Tibial artery (tissue), 4 donors: ENCODE measurements around the gene CAPN15.

Experiments
- DNase-seq, 2 donors: peaks; one replicate each; pipeline ENCODE4 v3.0.0-alpha.2; 2019
- H3K27ac ChIP-seq, 2 donors: fragments of 200-600 bp; sonication (generic) in 1 of 2; 1 replicate in 1 of 2; 2 replicates in 1 of 2; pipeline ENCODE4 v1.5.1; 2018 to 2019; ENCODE audit warnings: mild to moderate bottlenecking in 1 of 2
- H3K27me3 ChIP-seq, 2 donors: fragments of 200-600 bp; sonication (generic) in 1 of 2; one replicate each; pipeline versions ENCODE4 v1.5.1 to v1.6.0; 2016 to 2019
- H3K36me3 ChIP-seq, 3 donors: fragments of 200-600 bp; sonication (generic) in 2 of 3; one replicate each; pipeline ENCODE4 v1.5.1; 2016 to 2019; ENCODE audit warnings: mild to moderate bottlenecking in 2 of 3
- H3K4me1 ChIP-seq, 4 donors: fragments of 200-600 bp; sonication (generic) in 2 of 4; 1 replicate in 3 of 4; 2 replicates in 1 of 4; pipeline ENCODE4 v1.5.1; 2016 to 2019
- H3K4me3 ChIP-seq, 2 donors: fragments of 200-600 bp; sonication (generic) in 1 of 2; 1 replicate in 1 of 2; 2 replicates in 1 of 2; pipeline ENCODE4 v1.5.1; 2018 to 2019; ENCODE audit warnings: mild to moderate bottlenecking in 2 of 2
- H3K9me3 ChIP-seq, 3 donors: fragments of 200-600 bp; sonication (generic) in 1 of 3; one replicate each; pipeline ENCODE4 v1.5.1; 2016 to 2019
- CTCF ChIP-seq, 2 experiments: fragments of 200-600 bp in 1 of 2; fragments of 450-650 bp in 1 of 2; IDR thresholded peaks; one replicate each; pipeline ENCODE4 v1.5.1; 2017 to 2019; ENCODE audit warnings: antibody characterized with exemption in 2 of 2, mild to moderate bottlenecking in 1 of 2, moderate library complexity in 1 of 2
- intact Hi-C: fragments of 100-400 bp; cut with DNase I; formaldehyde crosslinking; loops from one replicate; pipeline ENCODE4 v1.15.0; 2023; ENCODE audit warnings: low total_unique reads

The CAPN15 gene

GRCh38 chr16:583815-584591 lies 56.5 kb downstream of the CAPN15 start:
- no peak overlapping the region for H3K4me3 ChIP-seq
- intact Hi-C loops: loop anchor here (10.0 kb wide), 1 partner anchor 51 kb away; the partner anchor contains the start of genes METTL26 and WFIKKN1
- no peak for TF ChIP-seq CTCF (IDR thresholded peaks at IDR 0.05)
- no peak for DNase-seq
- H3K27me3 ChIP-seq: peaks cover 0 to 5% of the 10 kb centered on the region in 2 donors
- H3K27ac ChIP-seq: no peak overlapping the region
- H3K4me1 ChIP-seq: peaks cover 0 to 32% (median 15%) of the 10 kb centered on the region in 4 donors
- H3K9me3 ChIP-seq: no peaks in the 10 kb centered on the region
- peaks cover 0 to 29% (median 5%) of the 10 kb centered on the region in 3 donors for H3K36me3 ChIP-seq

GRCh38 chr16:585351-585750 lies 57.8 kb downstream of the CAPN15 start:
- no peak overlapping the region for H3K27ac ChIP-seq

GRCh38 chr16:586047-586644 lies 58.6 kb downstream of the CAPN15 start:
- H3K4me1 ChIP-seq: peaks cover 0 to 40% (median 22%) of the 10 kb centered on the region in 4 donors
- no peak for TF ChIP-seq CTCF (IDR thresholded peaks at IDR 0.05)
- peaks cover 0 to 5% of the 10 kb centered on the region in 2 donors for H3K27me3 ChIP-seq
- H3K27ac ChIP-seq: no peak overlapping the region
- H3K9me3 ChIP-seq: no peaks in the 10 kb centered on the region
- peaks cover 0 to 14% (median 0%) of the 10 kb centered on the region in 3 donors for H3K36me3 ChIP-seq
- DNase-seq: no peak
- H3K4me3 ChIP-seq: no peak overlapping the region
- intact Hi-C loops: loop anchor here (10.0 kb wide), 1 partner anchor 49 kb away; the partner anchor contains the start of genes METTL26 and WFIKKN1

More at GRCh38 chr16:585351-585750, 57.8 kb downstream of the CAPN15 start:
- Histone ChIP-seq H3K4me3 (no peak overlapping the region), H3K27me3 (peaks cover 0 to 5% of the 10 kb centered on the region in 2 donors), H3K36me3 (peaks cover 0 to 22% (median 5%) of the 10 kb centered on the region in 3 donors), H3K9me3 (no peaks in the 10 kb centered on the region), H3K4me1 (peaks cover 0 to 32% (median 15%) of the 10 kb centered on the region in 4 donors)
- intact Hi-C loops: loop anchor here (10.0 kb wide), 1 partner anchor 49 kb away; the partner anchor contains the start of genes METTL26 and WFIKKN1
- no peak for TF ChIP-seq CTCF (IDR thresholded peaks at IDR 0.05)
- DNase-seq: no peak

GRCh38 chr16:586645-587590 lies 59.4 kb downstream of the CAPN15 start:
- no peak overlapping the region for H3K4me3 ChIP-seq
- peaks cover 0 to 48% (median 28%) of the 10 kb centered on the region in 4 donors for H3K4me1 ChIP-seq
- no peak for DNase-seq
- intact Hi-C loops: loop anchor here (10.0 kb wide), 1 partner anchor 48 kb away; the partner anchor contains the start of genes METTL26 and WFIKKN1
- H3K27me3 ChIP-seq: peaks cover 0 to 5% of the 10 kb centered on the region in 2 donors
- H3K27ac ChIP-seq: peak overlapping the region in 1 of 2 donors; percentile 87
- TF ChIP-seq CTCF (IDR thresholded peaks at IDR 0.05): no peak
- H3K36me3 ChIP-seq: peaks cover 0 to 13% (median 0%) of the 10 kb centered on the region in 3 donors
- H3K9me3 ChIP-seq: no peaks in the 10 kb centered on the region

- peak in 1 of 2 donors; percentile 79 for DNase-seq
- TF ChIP-seq CTCF (IDR thresholded peaks at IDR 0.05): no peak
- intact Hi-C loops: loop anchor here (10.0 kb wide), 1 partner anchor 46 kb away; the partner anchor contains the start of genes METTL26 and WFIKKN1
Observed at GRCh38 chr16:588639-588888, 61.1 kb downstream of the CAPN15 start.

More at GRCh38 chr16:588639-588888, 61.1 kb downstream of the CAPN15 start:
- Histone ChIP-seq H3K27ac (peak overlapping the region; percentile 87 to 96), H3K27me3 (peaks cover 0 to 5% of the 10 kb centered on the region in 2 donors), H3K36me3 (peaks cover 0 to 9% (median 0%) of the 10 kb centered on the region in 3 donors), H3K4me3 (peak overlapping the region; percentile 73 to 82), H3K4me1 (peaks cover 0 to 63% (median 39%) of the 10 kb centered on the region in 4 donors), H3K9me3 (no peaks in the 10 kb centered on the region)
